Activated T-cell treated with anti-CD3 and anti-CD28 coated beads, Interleukin-2, amount 50 U/mL, for 72 hours (primary cell): Measurements from ENCODE around the gene WDR4. TPM values are rescaled to one million over a fixed set of nuclear protein-coding genes. Genes with fewer than 3 reads are reported as not detected.
"Not testable (repeated sequence)": the region's sequence is repeated elsewhere in the genome, so short reads cannot be mapped to it uniquely, and the experiment has no call there.

ENCODE experiments used
- ATAC-seq, 2 donors: fragments of 150-1000 bp; cut with Tn5 transposase; replicated peaks in 1 of 2; 2 replicates each; pipeline ENCODE4 v1.10.0; 2021; ENCODE audit warnings: moderate library complexity in 2 of 2, mild to moderate bottlenecking in 1 of 2
- DNase-seq, 2 donors: peaks; one replicate each; pipeline ENCODE4 v3.0.0; 2021 to 2022; ENCODE audit warnings: mixed read lengths in 1 of 2
- H3K27ac Mint-ChIP-seq: one replicate; pipeline ENCODE4 v1.8.0; 2022; ENCODE audit warnings: mild to moderate bottlenecking, moderate library complexity, mixed read lengths
- H3K27me3 Mint-ChIP-seq: one replicate; pipeline ENCODE4 v1.8.0; 2022; ENCODE audit warnings: low read depth, mixed read lengths
- H3K36me3 Mint-ChIP-seq, 2 donors: one replicate each; pipeline ENCODE4 v1.8.0; 2022; ENCODE audit warnings: mixed read lengths in 2 of 2, mild to moderate bottlenecking in 1 of 2; ENCODE audit not compliant: insufficient read depth in 2 of 2
- H3K4me1 Mint-ChIP-seq: one replicate; pipeline ENCODE4 v1.8.0; 2022; ENCODE audit warnings: low read depth, mixed read lengths
- H3K4me3 Mint-ChIP-seq, 2 donors: one replicate each; pipeline ENCODE4 v1.8.0; 2022; ENCODE audit warnings: mild to moderate bottlenecking in 2 of 2, mixed read lengths in 2 of 2, moderate library complexity in 2 of 2
- H3K9me3 Mint-ChIP-seq, 2 donors: one replicate each; pipeline ENCODE4 v1.8.0; 2022; ENCODE audit warnings: mixed read lengths in 2 of 2
- total RNA-seq, 2 donors: library from RNA; stranded (reverse); gene quantifications; one replicate each; pipeline ENCODE4 v1.2.3, GENCODE V29; 2022

Gene WDR4
- total RNA-seq, 2 donors from 2014 or later = 17.1 to 18.9 TPM

- no peak for ATAC-seq
- Mint-ChIP-seq H3K4me3 (no peak overlapping the region), H3K4me1 (no peaks in the 10 kb centered on the region), H3K9me3 (no peaks in the 10 kb centered on the region), H3K36me3 (peaks cover 2 to 35% of the 10 kb centered on the region in 2 donors), H3K27me3 (no peaks in the 10 kb centered on the region), H3K27ac (no peak overlapping the region)
- no peak for DNase-seq
These were observed 24.0 kb downstream of the WDR4 start for GRCh38 chr21:42855171-42855936.

- no peak for DNase-seq
- ATAC-seq = no peak
- peaks cover 2% of the 10 kb centered on the region for H3K4me1 Mint-ChIP-seq
- H3K9me3 Mint-ChIP-seq = no peaks in the 10 kb centered on the region
- no peaks in the 10 kb centered on the region for H3K27me3 Mint-ChIP-seq
- peak overlapping the region; percentile 69 for H3K27ac Mint-ChIP-seq
- peaks cover 4 to 37% of the 10 kb centered on the region in 2 donors for H3K36me3 Mint-ChIP-seq
- no peak overlapping the region for H3K4me3 Mint-ChIP-seq
These were observed 24.9 kb downstream of the WDR4 start for GRCh38 chr21:42854246-42855010.

GRCh38 chr21:42853621-42854020 lies 25.7 kb downstream of the WDR4 start:
- DNase-seq (no peak), ATAC-seq (no peak)
- Mint-ChIP-seq H3K4me3 (no peak overlapping the region), H3K4me1 (peaks cover 9% of the 10 kb centered on the region), H3K27me3 (no peaks in the 10 kb centered on the region), H3K27ac (no peak overlapping the region), H3K9me3 (no peaks in the 10 kb centered on the region), H3K36me3 (peaks cover 11 to 40% of the 10 kb centered on the region in 2 donors)

GRCh38 chr21:42852925-42853570 lies 26.3 kb downstream of the WDR4 start:
- Mint-ChIP-seq H3K4me1 (peaks cover 9% of the 10 kb centered on the region), H3K27me3 (no peaks in the 10 kb centered on the region), H3K4me3 (no peak overlapping the region), H3K9me3 (no peaks in the 10 kb centered on the region), H3K27ac (no peak overlapping the region), H3K36me3 (peaks cover 16 to 39% of the 10 kb centered on the region in 2 donors)
- DNase-seq (no peak), ATAC-seq (no peak)

GRCh38 chr21:42851812-42852665 lies 27.3 kb downstream of the WDR4 start:
- peaks cover 9% of the 10 kb centered on the region for H3K4me1 Mint-ChIP-seq
- no peak for DNase-seq
- no peak overlapping the region for H3K4me3 Mint-ChIP-seq
- no peak overlapping the region for H3K27ac Mint-ChIP-seq
- H3K36me3 Mint-ChIP-seq = peaks cover 16 to 40% of the 10 kb centered on the region in 2 donors
- H3K9me3 Mint-ChIP-seq = no peaks in the 10 kb centered on the region
- no peak for ATAC-seq
- H3K27me3 Mint-ChIP-seq = no peaks in the 10 kb centered on the region

GRCh38 chr21:42850866-42851391 lies 28.4 kb downstream of the WDR4 start:
- ATAC-seq = peak; percentile 57 to 67
- no peak overlapping the region for H3K4me3 Mint-ChIP-seq
- H3K27ac Mint-ChIP-seq = no peak overlapping the region
- H3K36me3 Mint-ChIP-seq = peaks cover 16 to 40% of the 10 kb centered on the region in 2 donors
- peak; percentile 38 to 56 for DNase-seq
- no peaks in the 10 kb centered on the region for H3K9me3 Mint-ChIP-seq
- no peaks in the 10 kb centered on the region for H3K27me3 Mint-ChIP-seq
- H3K4me1 Mint-ChIP-seq = peaks cover 9% of the 10 kb centered on the region

- no peaks in the 10 kb centered on the region for H3K27me3 Mint-ChIP-seq
- no peak overlapping the region for H3K4me3 Mint-ChIP-seq
- no peaks in the 10 kb centered on the region for H3K9me3 Mint-ChIP-seq
- peaks cover 16 to 38% of the 10 kb centered on the region in 2 donors for H3K36me3 Mint-ChIP-seq
- peaks cover 9% of the 10 kb centered on the region for H3K4me1 Mint-ChIP-seq
- ATAC-seq = peak in 1 of 2 donors; percentile 13
- no peak for DNase-seq
- H3K27ac Mint-ChIP-seq = no peak overlapping the region
These were observed 28.9 kb downstream of the WDR4 start for GRCh38 chr21:42850463-42850862.

- DNase-seq (no peak), ATAC-seq (peak; percentile 39 to 43)
- Mint-ChIP-seq H3K36me3 (peaks cover 16 to 40% of the 10 kb centered on the region in 2 donors), H3K4me1 (peaks cover 9% of the 10 kb centered on the region), H3K9me3 (no peaks in the 10 kb centered on the region), H3K4me3 (no peak overlapping the region), H3K27me3 (no peaks in the 10 kb centered on the region), H3K27ac (no peak overlapping the region)
These were observed 29.5 kb downstream of the WDR4 start for GRCh38 chr21:42849759-42850412.

- peaks cover 16 to 38% of the 10 kb centered on the region in 2 donors for H3K36me3 Mint-ChIP-seq
- no peak overlapping the region for H3K4me3 Mint-ChIP-seq
- no peaks in the 10 kb centered on the region for H3K9me3 Mint-ChIP-seq
- no peak overlapping the region for H3K27ac Mint-ChIP-seq
- H3K4me1 Mint-ChIP-seq = peaks cover 9% of the 10 kb centered on the region
- ATAC-seq (no peak), DNase-seq (no peak)
- H3K27me3 Mint-ChIP-seq = no peaks in the 10 kb centered on the region
These were observed 30.2 kb downstream of the WDR4 start for GRCh38 chr21:42848932-42849758.

GRCh38 chr21:42848144-42848931 lies 31.0 kb downstream of the WDR4 start:
- not testable (repeated sequence) for H3K27me3 Mint-ChIP-seq, DNase-seq, H3K27ac Mint-ChIP-seq, ATAC-seq, H3K9me3 Mint-ChIP-seq, H3K4me1 Mint-ChIP-seq, H3K4me3 Mint-ChIP-seq
- peaks cover 16 to 41% of the 10 kb centered on the region in 2 donors for H3K36me3 Mint-ChIP-seq

- peaks cover 9% of the 10 kb centered on the region for H3K4me1 Mint-ChIP-seq
- peaks cover 16 to 43% of the 10 kb centered on the region in 2 donors for H3K36me3 Mint-ChIP-seq
- no peak overlapping the region for H3K4me3 Mint-ChIP-seq
- no peak for ATAC-seq
- no peaks in the 10 kb centered on the region for H3K27me3 Mint-ChIP-seq
- no peak overlapping the region for H3K27ac Mint-ChIP-seq
- H3K9me3 Mint-ChIP-seq = no peaks in the 10 kb centered on the region
- DNase-seq = no peak
These were observed 31.6 kb downstream of the WDR4 start for GRCh38 chr21:42847726-42848125.
